Measurements from ENCODE around the gene AUTS2.

- TF ChIP-seq POLR2A (IDR thresholded peaks at IDR 0.05; ENCODE audit: low read depth, low read length) (no peak), PAX5 (IDR thresholded peaks at IDR 0.05; ENCODE audit: insufficient read depth, low read length, severe bottlenecking) (no peak)
These were observed 152.8 kb downstream of the AUTS2 start for GRCh38 chr7:69751026-69751425.

Measured in GM12891 (cell line).